Neural cell (in vitro differentiated cells): ENCODE data around the gene ZDHHC14. TPM values are rescaled to one million over a fixed set of nuclear protein-coding genes. Genes with fewer than 3 reads are reported as not detected.
"Not testable (repeated sequence)": the region's sequence is repeated elsewhere in the genome, so short reads cannot be mapped to it uniquely, and the experiment has no call there.

ENCODE experiments used
- H2AFZ ChIP-seq: fragments of 200-600, 300-800 bp; sonication (generic), shearing (Covaris generic); 2 replicates; pipeline ENCODE4 v1.6.0; 2014; ENCODE audit warnings: low read depth, mild to moderate bottlenecking, antibody characterized with exemption, low read length, moderate library complexity
- H3F3A ChIP-seq: fragments of 200-600 bp; shearing (Covaris generic); 2 replicates; pipeline ENCODE4 v1.6.1; 2016; ENCODE audit warnings: mild to moderate bottlenecking, moderate library complexity, mixed read lengths, antibody characterized with exemption, low read length; ENCODE audit not compliant: insufficient read depth, poor library complexity, severe bottlenecking
- H3K27ac ChIP-seq: fragments of 200-600, 300-800 bp; sonication (generic), shearing (Covaris generic); 2 replicates; pipeline ENCODE4 v1.5.1; 2014; ENCODE audit warnings: mild to moderate bottlenecking, low read length, moderate library complexity
- H3K27me3 ChIP-seq: fragments of 300-800, 200-600 bp; sonication (generic), shearing (Covaris generic); 2 replicates; pipeline ENCODE4 v1.6.0; 2014; ENCODE audit warnings: mild to moderate bottlenecking, low read depth, low read length, moderate library complexity; ENCODE audit not compliant: insufficient read depth
- H3K36me3 ChIP-seq: fragments of 300-800, 200-600 bp; sonication (generic), shearing (Covaris generic); 2 replicates; pipeline ENCODE4 v1.5.1; 2014; ENCODE audit warnings: mild to moderate bottlenecking, antibody characterized with exemption, low read length, moderate library complexity; ENCODE audit not compliant: insufficient read depth
- H3K4me2 ChIP-seq: fragments of 300-800, 200-600 bp; sonication (generic), shearing (Covaris generic); 2 replicates; pipeline ENCODE4 v1.6.0; 2014; ENCODE audit warnings: mild to moderate bottlenecking, low read length
- H3K4me3 ChIP-seq: fragments of 300-800, 200-600 bp; sonication (generic), shearing (Covaris generic); 2 replicates; pipeline ENCODE4 v1.5.1; 2014; ENCODE audit warnings: mild to moderate bottlenecking, low read length, moderate library complexity
- H3K79me2 ChIP-seq: fragments of 200-600 bp; shearing (Covaris generic); replicated peaks from 2 replicates; pipeline ENCODE4 v1.6.0; 2014; ENCODE audit warnings: mild to moderate bottlenecking, low read length, moderate library complexity; ENCODE audit not compliant: insufficient read depth
- H3K9ac ChIP-seq: fragments of 300-800, 200-600 bp; sonication (generic), shearing (Covaris generic); 2 replicates; pipeline ENCODE4 v1.6.1; 2016; ENCODE audit warnings: mild to moderate bottlenecking, low read length, mixed read lengths
- H3K9me2 ChIP-seq: fragments of 200-600 bp; shearing (Covaris generic); 2 replicates; pipeline ENCODE4 v1.6.1; 2016; ENCODE audit warnings: mild to moderate bottlenecking, low read length, mixed read lengths; ENCODE audit not compliant: insufficient read depth
- H3K9me3 ChIP-seq: fragments of 200-600, 300-800 bp; sonication (generic), shearing (Covaris generic); 2 replicates; pipeline ENCODE4 v1.6.1; 2016; ENCODE audit warnings: mild to moderate bottlenecking, mixed run types, low read length, moderate library complexity, mixed read lengths
- H4K20me1 ChIP-seq: fragments of 200-600 bp; shearing (Covaris generic); 2 replicates; pipeline ENCODE4 v1.6.1; 2016; ENCODE audit warnings: mild to moderate bottlenecking, mixed run types; ENCODE audit not compliant: insufficient read depth
- CTCF ChIP-seq: fragments of 450-650 bp; IDR thresholded peaks from 2 replicates; pipeline ENCODE4 v1.5.1; 2014; ENCODE audit warnings: antibody characterized with exemption, mild to moderate bottlenecking, moderate library complexity; ENCODE audit not compliant: poor library complexity, severe bottlenecking
- EP300 ChIP-seq: fragments of 450-650 bp; conservative IDR thresholded peaks from 2 replicates; pipeline ENCODE4 v1.6.1; 2014; ENCODE audit warnings: antibody characterized with exemption, mild to moderate bottlenecking, moderate library complexity; ENCODE audit not compliant: poor library complexity, severe bottlenecking
- EZH2 ChIP-seq: fragments of 200-600, 300-800 bp; shearing (Covaris generic), sonication (generic); IDR thresholded peaks from 2 replicates; pipeline ENCODE4 v1.6.1; 2014; ENCODE audit warnings: antibody characterized with exemption, low read length, borderline replicate concordance, mild to moderate bottlenecking; ENCODE audit not compliant: insufficient read depth, poor library complexity, severe bottlenecking
- MXI1 ChIP-seq: fragments of 450-650 bp; conservative IDR thresholded peaks from 2 replicates; pipeline ENCODE4 v1.6.1; 2014; ENCODE audit warnings: antibody characterized with exemption, mild to moderate bottlenecking; ENCODE audit not compliant: poor library complexity, severe bottlenecking
- POLR2AphosphoS5 ChIP-seq: IDR thresholded peaks from 2 replicates; pipeline ENCODE4 v1.6.1; 2012
- RAD21 ChIP-seq: fragments of 450-650 bp; conservative IDR thresholded peaks from 2 replicates; pipeline ENCODE4 v1.6.1; 2014; ENCODE audit warnings: antibody characterized with exemption, mild to moderate bottlenecking, moderate library complexity
- REST ChIP-seq: IDR thresholded peaks from 2 replicates; pipeline ENCODE4 v1.6.1; 2012; ENCODE audit warnings: borderline replicate concordance
- SMC3 ChIP-seq: fragments of 450-650 bp; conservative IDR thresholded peaks from 2 replicates; pipeline ENCODE4 v1.6.1; 2014; ENCODE audit warnings: antibody characterized with exemption, mild to moderate bottlenecking, moderate library complexity; ENCODE audit not compliant: poor library complexity
- TAF1 ChIP-seq: IDR thresholded peaks from 2 replicates; pipeline ENCODE4 v1.6.1; 2012; ENCODE audit warnings: low read depth
- polyA plus RNA-seq: library from polyadenylated mRNA; depleted of rRNA; stranded (reverse); fragments of >200 nt; gene quantifications from 2 replicates; pipeline ENCODE4 v1.2.3, GENCODE V29; 2014

Gene ZDHHC14
- polyA plus RNA-seq, 1 donor from 2014 or later = 4.1 TPM

- not testable (repeated sequence) for H3K4me2 ChIP-seq, H3K4me3 ChIP-seq, H3K9me3 ChIP-seq, H3F3A ChIP-seq, H3K9me2 ChIP-seq, H3K27me3 ChIP-seq, H3K27ac ChIP-seq, H2AFZ ChIP-seq, H3K79me2 ChIP-seq, H3K9ac ChIP-seq, H4K20me1 ChIP-seq, H3K36me3 ChIP-seq
These were observed 209.7 kb downstream of the ZDHHC14 start for GRCh38 chr6:157590654-157591053.

- Histone ChIP-seq H3K79me2 (no peaks in the 10 kb centered on the region), H3K9me3 (no peaks in the 10 kb centered on the region), H3K9ac (no peak overlapping the region), H3K27me3 (no peaks in the 10 kb centered on the region), H3K9me2 (no peaks in the 10 kb centered on the region), H3K4me3 (no peak overlapping the region), H2AFZ (no peak overlapping the region), H3F3A (no peaks in the 10 kb centered on the region), H4K20me1 (no peaks in the 10 kb centered on the region), H3K36me3 (no peaks in the 10 kb centered on the region), H3K27ac (no peak overlapping the region), H3K4me2 (no peak overlapping the region)
- TF ChIP-seq EZH2 (no peak), EP300 (no peak), TAF1 (no peak), RAD21 (no peak), SMC3 (no peak)
These were observed 211.6 kb downstream of the ZDHHC14 start for GRCh38 chr6:157592541-157592940.

GRCh38 chr6:157592980-157593379 is 212.0 kb downstream of the ZDHHC14 start:
- Histone ChIP-seq H3K4me2 (no peak overlapping the region), H3K9me3 (no peaks in the 10 kb centered on the region), H4K20me1 (no peaks in the 10 kb centered on the region), H3F3A (no peaks in the 10 kb centered on the region), H3K27me3 (no peaks in the 10 kb centered on the region), H3K36me3 (no peaks in the 10 kb centered on the region), H3K4me3 (no peak overlapping the region), H2AFZ (no peak overlapping the region), H3K9ac (no peak overlapping the region), H3K27ac (no peak overlapping the region), H3K9me2 (no peaks in the 10 kb centered on the region), H3K79me2 (no peaks in the 10 kb centered on the region)
- no peak for TF ChIP-seq EP300
- no peak for TF ChIP-seq EZH2
- TF ChIP-seq POLR2AphosphoS5 = no peak
- no peak for TF ChIP-seq TAF1
- no peak for TF ChIP-seq REST
- no peak for TF ChIP-seq SMC3
- no peak for TF ChIP-seq MXI1
- no peak for TF ChIP-seq CTCF
- TF ChIP-seq RAD21 = no peak
